ENCODE data around the gene NAV3.

The NAV3 gene

GRCh38 chr12:78167510-78167909, 336.8 kb downstream of the NAV3 start:
- FAIRE-seq (no peak), DNase-seq (ENCODE audit: insufficient read length, low spot score) (no peak)

DNA sequence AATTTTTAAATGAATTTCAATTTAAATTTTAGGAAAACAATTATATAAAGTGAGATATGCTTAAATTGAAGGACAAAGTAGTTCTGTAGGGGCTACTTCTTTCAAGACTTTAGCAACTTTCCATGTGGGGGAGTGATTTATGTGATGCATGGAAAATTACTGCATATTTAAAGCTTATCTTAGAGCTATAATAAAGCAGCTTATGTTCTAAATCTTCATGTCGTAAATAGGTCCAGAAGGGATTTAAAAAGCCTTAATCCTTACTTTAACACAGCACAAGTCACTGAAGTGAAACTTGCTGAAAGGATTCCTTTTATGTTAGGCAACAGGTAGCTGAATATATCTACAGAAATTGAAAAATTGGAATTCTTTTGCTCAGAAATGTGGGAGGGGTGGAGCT, 340.4 kb downstream of the NAV3 start:
- no peak for DNase-seq (ENCODE audit: insufficient read length, low spot score)
- TF ChIP-seq POLR2AphosphoS5 (IDR thresholded peaks at IDR 0.05; ENCODE audit: low read depth, low read length) (no peak), PAX5 (IDR thresholded peaks at IDR 0.05; ENCODE audit: insufficient read depth, low read length, severe bottlenecking) (no peak), POLR2A (IDR thresholded peaks at IDR 0.05; ENCODE audit: low read depth, low read length) (no peak), SPI1 (IDR thresholded peaks at IDR 0.05; ENCODE audit: low read depth, low read length) (no peak), POU2F2 (IDR thresholded peaks at IDR 0.05; ENCODE audit: low read depth, low read length) (no peak), TAF1 (IDR thresholded peaks at IDR 0.05; ENCODE audit: low read depth, low read length) (no peak)
- FAIRE-seq = no peak

More at GRCh38 chr12:78167510-78167909, 336.8 kb downstream of the NAV3 start:
- TF ChIP-seq PAX5 (IDR thresholded peaks at IDR 0.05; ENCODE audit: insufficient read depth, low read length, severe bottlenecking) = no peak
- no peak for TF ChIP-seq POLR2AphosphoS5 (IDR thresholded peaks at IDR 0.05; ENCODE audit: low read depth, low read length)
- no peak for TF ChIP-seq POLR2A (IDR thresholded peaks at IDR 0.05; ENCODE audit: low read depth, low read length)
- no peak for TF ChIP-seq SPI1 (IDR thresholded peaks at IDR 0.05; ENCODE audit: low read depth, low read length)
- TF ChIP-seq TAF1 (IDR thresholded peaks at IDR 0.05; ENCODE audit: low read depth, low read length) = no peak
- no peak for TF ChIP-seq POU2F2 (IDR thresholded peaks at IDR 0.05; ENCODE audit: low read depth, low read length)

DNA sequence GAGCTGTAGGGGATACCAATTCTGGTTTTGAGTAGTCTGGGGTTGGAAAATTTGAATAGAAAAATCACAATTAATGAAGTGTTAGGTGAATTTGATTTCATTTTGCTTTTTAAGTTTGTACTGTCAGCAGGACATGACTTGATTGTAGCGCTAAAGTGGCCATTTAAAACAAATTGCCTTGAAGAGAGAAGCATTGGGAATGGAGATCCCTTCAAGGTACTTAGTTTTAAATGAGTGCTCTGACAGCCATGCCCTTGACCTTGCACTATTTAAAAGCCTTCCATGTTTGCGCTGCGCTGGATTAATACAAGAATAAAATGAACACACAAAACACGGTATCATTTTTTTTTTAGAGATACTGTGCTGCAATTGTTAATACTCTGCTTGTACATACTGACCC, 345.9 kb downstream of the NAV3 start:
- DNase-seq (ENCODE audit: insufficient read length, low spot score) (no peak), FAIRE-seq (no peak)
- TF ChIP-seq PAX5 (IDR thresholded peaks at IDR 0.05; ENCODE audit: insufficient read depth, low read length, severe bottlenecking) (no peak), POU2F2 (IDR thresholded peaks at IDR 0.05; ENCODE audit: low read depth, low read length) (no peak)

- no peak for TF ChIP-seq POU2F2 (IDR thresholded peaks at IDR 0.05; ENCODE audit: low read depth, low read length)
- DNase-seq (ENCODE audit: insufficient read length, low spot score) = no peak
- FAIRE-seq = no peak
These were observed 346.6 kb downstream of the NAV3 start for GRCh38 chr12:78177298-78177697.

DNA sequence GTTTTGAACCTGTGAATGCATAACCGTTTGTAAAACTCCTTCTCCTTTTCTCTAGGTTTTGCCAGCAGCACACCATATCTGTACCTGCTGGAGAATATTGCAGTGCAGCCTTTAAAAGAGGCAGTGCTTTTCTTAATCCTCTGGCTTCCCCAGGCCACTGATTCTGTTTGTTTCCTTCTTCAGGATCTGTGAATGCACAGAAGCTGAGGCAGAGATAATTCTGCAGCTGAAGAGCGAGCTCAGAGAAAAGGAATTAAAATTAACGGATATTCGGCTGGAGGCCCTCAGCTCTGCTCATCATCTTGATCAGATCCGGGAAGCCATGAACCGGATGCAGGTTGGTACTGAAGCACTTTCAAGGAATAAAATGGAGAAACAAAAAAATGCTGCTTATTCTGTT, 348.7 kb downstream of the NAV3 start:
- DNase-seq (ENCODE audit: insufficient read length, low spot score) (no peak), FAIRE-seq (no peak)
- TF ChIP-seq TAF1 (IDR thresholded peaks at IDR 0.05; ENCODE audit: low read depth, low read length) = no peak
- TF ChIP-seq POU2F2 (IDR thresholded peaks at IDR 0.05; ENCODE audit: low read depth, low read length) = no peak
- TF ChIP-seq POLR2A (IDR thresholded peaks at IDR 0.05; ENCODE audit: low read depth, low read length) = no peak
- no peak for TF ChIP-seq PAX5 (IDR thresholded peaks at IDR 0.05; ENCODE audit: insufficient read depth, low read length, severe bottlenecking)
- no peak for TF ChIP-seq SPI1 (IDR thresholded peaks at IDR 0.05; ENCODE audit: low read depth, low read length)
- no peak for TF ChIP-seq POLR2AphosphoS5 (IDR thresholded peaks at IDR 0.05; ENCODE audit: low read depth, low read length)

- FAIRE-seq (no peak), DNase-seq (ENCODE audit: insufficient read length, low spot score) (no peak)
- TF ChIP-seq POU2F2 (IDR thresholded peaks at IDR 0.05; ENCODE audit: low read depth, low read length) (no peak), POLR2A (IDR thresholded peaks at IDR 0.05; ENCODE audit: low read depth, low read length) (no peak), POLR2AphosphoS5 (IDR thresholded peaks at IDR 0.05; ENCODE audit: low read depth, low read length) (no peak), TAF1 (IDR thresholded peaks at IDR 0.05; ENCODE audit: low read depth, low read length) (no peak), SPI1 (IDR thresholded peaks at IDR 0.05; ENCODE audit: low read depth, low read length) (no peak), PAX5 (IDR thresholded peaks at IDR 0.05; ENCODE audit: insufficient read depth, low read length, severe bottlenecking) (no peak)
These were observed 351.0 kb downstream of the NAV3 start for GRCh38 chr12:78181544-78182162.

DNA sequence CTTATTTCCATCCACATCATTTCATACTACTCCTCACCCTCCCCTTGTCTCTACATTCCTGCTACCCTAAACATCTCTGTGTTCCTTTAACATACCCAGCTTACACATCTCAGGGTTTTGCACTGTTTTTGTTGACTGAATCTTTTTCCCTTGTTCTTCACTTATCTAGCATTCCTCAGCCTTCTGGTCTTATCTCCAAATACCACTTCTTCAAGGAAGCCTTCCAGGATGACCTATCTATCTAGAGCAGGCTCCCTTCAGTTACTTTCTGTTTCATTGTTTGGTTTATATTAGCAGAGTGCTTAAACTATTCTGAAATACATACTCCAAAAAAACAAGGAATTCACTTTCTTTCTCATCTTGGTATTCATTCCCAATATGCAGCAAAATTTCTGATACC, 353.1 kb downstream of the NAV3 start:
- TF ChIP-seq POLR2AphosphoS5 (IDR thresholded peaks at IDR 0.05; ENCODE audit: low read depth, low read length) (no peak), TAF1 (IDR thresholded peaks at IDR 0.05; ENCODE audit: low read depth, low read length) (no peak)
- no peak for DNase-seq (ENCODE audit: insufficient read length, low spot score)
- no peak for FAIRE-seq

DNA sequence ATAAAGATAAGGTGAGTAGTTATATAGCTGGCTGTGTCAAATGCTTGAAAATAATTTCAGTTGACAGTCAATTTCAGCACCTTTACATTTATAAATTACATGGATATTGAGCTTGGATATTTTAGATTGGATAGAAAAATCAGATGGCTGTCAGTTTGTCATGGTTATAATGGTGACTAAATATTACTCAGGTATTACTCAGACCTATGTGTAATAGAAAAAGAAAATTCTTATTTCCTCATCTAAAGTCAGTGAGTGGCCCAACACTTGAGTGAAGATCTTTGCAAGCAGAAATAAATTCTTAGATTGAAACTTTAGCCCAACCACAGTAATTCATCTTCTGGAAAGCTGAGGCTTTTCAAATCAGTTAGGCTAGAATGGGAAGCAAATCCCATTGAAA, 354.4 kb downstream of the NAV3 start:
- FAIRE-seq = no peak
- DNase-seq (ENCODE audit: insufficient read length, low spot score) = no peak
- TF ChIP-seq PAX5 (IDR thresholded peaks at IDR 0.05; ENCODE audit: insufficient read depth, low read length, severe bottlenecking) (no peak), POLR2A (IDR thresholded peaks at IDR 0.05; ENCODE audit: low read depth, low read length) (no peak), TAF1 (IDR thresholded peaks at IDR 0.05; ENCODE audit: low read depth, low read length) (no peak), POLR2AphosphoS5 (IDR thresholded peaks at IDR 0.05; ENCODE audit: low read depth, low read length) (no peak), POU2F2 (IDR thresholded peaks at IDR 0.05; ENCODE audit: low read depth, low read length) (no peak), SPI1 (IDR thresholded peaks at IDR 0.05; ENCODE audit: low read depth, low read length) (no peak)

DNA sequence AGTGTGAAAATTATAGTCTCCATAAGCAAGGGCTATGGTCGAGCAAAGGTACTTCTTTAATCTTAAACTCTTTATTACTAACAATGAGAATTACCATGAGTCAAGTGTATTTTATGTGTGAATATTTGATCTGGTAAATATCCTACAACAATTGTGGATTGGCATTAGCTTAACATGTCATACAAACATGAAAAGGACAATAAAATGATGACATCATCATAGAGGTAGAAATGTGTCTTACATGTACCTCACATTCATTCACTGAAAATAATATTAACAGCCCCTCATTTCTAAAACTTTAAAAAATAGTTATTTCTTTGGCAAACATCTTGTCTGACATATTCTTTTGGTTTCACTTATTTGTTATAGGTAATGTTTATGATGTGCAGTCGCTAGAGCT, 355.0 kb downstream of the NAV3 start:
- no peak for DNase-seq (ENCODE audit: insufficient read length, low spot score)
- TF ChIP-seq POU2F2 (IDR thresholded peaks at IDR 0.05; ENCODE audit: low read depth, low read length) = no peak
- no peak for TF ChIP-seq POLR2A (IDR thresholded peaks at IDR 0.05; ENCODE audit: low read depth, low read length)
- TF ChIP-seq PAX5 (IDR thresholded peaks at IDR 0.05; ENCODE audit: insufficient read depth, low read length, severe bottlenecking) = no peak
- no peak for TF ChIP-seq SPI1 (IDR thresholded peaks at IDR 0.05; ENCODE audit: low read depth, low read length)
- TF ChIP-seq POLR2AphosphoS5 (IDR thresholded peaks at IDR 0.05; ENCODE audit: low read depth, low read length) = no peak
- no peak for TF ChIP-seq TAF1 (IDR thresholded peaks at IDR 0.05; ENCODE audit: low read depth, low read length)
- peak; percentile 38 for FAIRE-seq

DNA sequence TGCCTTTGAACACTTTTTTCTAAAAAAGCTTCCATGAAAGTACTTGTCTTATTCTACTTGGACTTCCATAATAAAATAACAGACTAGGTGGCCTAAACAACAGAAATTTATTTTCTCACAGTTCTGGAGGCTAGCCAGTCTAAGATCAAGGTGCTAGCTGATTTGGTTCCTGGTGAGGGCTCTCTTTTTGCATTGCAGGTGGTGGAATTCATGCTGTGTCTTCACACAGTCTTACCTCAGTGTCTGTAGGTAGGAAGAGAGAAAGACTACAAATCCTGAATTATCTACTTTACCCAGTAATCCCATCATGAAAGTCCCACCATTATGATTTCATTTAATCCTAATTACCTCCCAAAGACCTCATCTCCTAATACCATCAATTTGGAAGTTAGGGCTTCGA, 356.0 kb downstream of the NAV3 start:
- FAIRE-seq (no peak), DNase-seq (ENCODE audit: insufficient read length, low spot score) (no peak)
- TF ChIP-seq POLR2AphosphoS5 (IDR thresholded peaks at IDR 0.05; ENCODE audit: low read depth, low read length) = no peak
- TF ChIP-seq POU2F2 (IDR thresholded peaks at IDR 0.05; ENCODE audit: low read depth, low read length) = no peak
- TF ChIP-seq TAF1 (IDR thresholded peaks at IDR 0.05; ENCODE audit: low read depth, low read length) = no peak
- TF ChIP-seq SPI1 (IDR thresholded peaks at IDR 0.05; ENCODE audit: low read depth, low read length) = no peak
- TF ChIP-seq PAX5 (IDR thresholded peaks at IDR 0.05; ENCODE audit: insufficient read depth, low read length, severe bottlenecking) = no peak
- TF ChIP-seq POLR2A (IDR thresholded peaks at IDR 0.05; ENCODE audit: low read depth, low read length) = no peak
